MM.1S (cell line): Measurements from ENCODE around the gene CMTM2.

ENCODE experiments used
- EZH2 ChIP-seq: fragments of 300-600 bp; sonication (generic); optimal IDR thresholded peaks from 2 replicates; pipeline ENCODE3; 2017; ENCODE audit warnings: low read depth, mild to moderate bottlenecking, antibody characterized with exemption, low read length, mixed read lengths
- EZH2phosphoT487 ChIP-seq: fragments of 300-600 bp; sonication (generic); IDR thresholded peaks from 2 replicates; pipeline ENCODE4 v1.6.1; 2018; ENCODE audit warnings: antibody characterized with exemption, low read length

DNA sequence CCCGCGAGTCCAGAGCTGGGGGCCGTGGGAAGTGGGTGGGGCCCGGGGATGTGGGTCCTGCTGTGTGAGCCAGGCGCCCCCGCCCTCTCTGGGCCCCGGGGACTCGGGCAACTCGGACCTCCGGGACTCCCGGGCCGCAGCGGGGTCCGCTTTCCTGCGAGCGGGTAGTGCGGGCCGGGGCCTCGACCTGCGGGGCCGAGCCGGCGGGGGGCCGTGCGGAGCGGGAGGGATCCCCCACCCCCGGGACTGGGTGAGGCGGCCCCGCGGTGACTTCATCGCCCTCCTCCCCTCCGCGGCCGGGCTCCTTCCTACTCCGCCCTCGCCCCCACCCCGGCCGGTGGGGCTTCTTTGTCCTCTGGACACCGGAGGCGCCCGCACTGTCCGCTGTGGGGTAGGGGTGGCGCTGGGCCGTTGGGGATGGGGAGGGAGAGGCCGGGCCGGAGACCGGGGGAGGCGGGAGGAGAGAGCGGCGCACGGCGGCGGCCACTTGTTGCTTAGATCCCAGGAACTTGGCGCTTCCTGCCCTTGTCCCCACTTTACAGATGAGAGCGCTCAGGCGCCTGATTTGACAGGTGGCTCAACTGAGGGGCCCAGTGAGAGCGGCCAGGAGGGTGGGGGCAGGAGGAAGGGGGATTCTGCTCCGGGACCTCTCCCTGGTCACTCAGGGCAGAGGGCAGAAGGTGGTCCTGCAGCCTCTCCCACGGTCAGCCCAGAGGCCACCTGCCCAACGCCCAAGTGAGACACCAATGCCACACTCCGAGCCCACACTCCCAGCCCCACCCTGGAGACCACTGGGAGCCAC lies 26.1 kb downstream of the CMTM2 start:
- no peak for TF ChIP-seq EZH2phosphoT487
- TF ChIP-seq EZH2, result no peak
